Fibroblast of lung (primary cell): ENCODE data around the gene HSD17B3. TPM values are rescaled to one million over a fixed set of nuclear protein-coding genes. Genes with fewer than 3 reads are reported as not detected.
A peak's percentile ranks its signal among the peaks of the same experiment; 100 is the strongest.

Experiments
- DNase-seq, 2 donors: peaks; one replicate each; pipeline versions ENCODE4 v3.0.0 to v3.0.0-alpha.2; 2010; ENCODE audit warnings: low read depth in 2 of 2
- H2AFZ ChIP-seq: 2 replicates; pipeline ENCODE4 v1.5.1; 2012; ENCODE audit warnings: low read length, control low read depth, inconsistent platforms
- H3K27ac ChIP-seq: 2 replicates; pipeline ENCODE4 v1.5.1; 2011; ENCODE audit warnings: low read length, control low read depth; ENCODE audit not compliant: insufficient read depth
- H3K27me3 ChIP-seq: 2 replicates; pipeline ENCODE4 v1.5.1; 2011; ENCODE audit warnings: mild to moderate bottlenecking, low read length; ENCODE audit not compliant: control insufficient read depth, insufficient read depth
- H3K36me3 ChIP-seq: 2 replicates; pipeline ENCODE4 v1.5.1; 2011; ENCODE audit warnings: low read length; ENCODE audit not compliant: control insufficient read depth, insufficient read depth
- H3K4me1 ChIP-seq: 2 replicates; pipeline ENCODE4 v1.5.1; 2011; ENCODE audit warnings: low read length; ENCODE audit not compliant: control insufficient read depth, insufficient read depth; ENCODE audit errors: extremely low read depth
- H3K4me2 ChIP-seq: 2 replicates; pipeline ENCODE4 v1.5.1; 2011; ENCODE audit warnings: low read length, control low read depth; ENCODE audit not compliant: insufficient read depth; ENCODE audit errors: extremely low read depth
- H3K4me3 ChIP-seq, 4 experiments: fragments of 200-600 bp in 1 of 4; sonication (generic) in 1 of 4; replicated peaks in 1 of 4; 2 replicates each; pipeline ENCODE4 v1.5.1; 2011 to 2016; ENCODE audit warnings: low read length in 4 of 4, low read depth in 3 of 4, mild to moderate bottlenecking in 3 of 4, control low read depth in 2 of 4, inconsistent platforms in 1 of 4, mixed read lengths in 1 of 4; ENCODE audit not compliant: insufficient read depth in 1 of 4; ENCODE audit errors: control extremely low read depth in 1 of 4
- H3K79me2 ChIP-seq: 2 replicates; pipeline ENCODE4 v1.5.1; 2012; ENCODE audit warnings: mild to moderate bottlenecking, low read length, inconsistent platforms; ENCODE audit not compliant: control insufficient read depth, insufficient read depth
- H3K9ac ChIP-seq: 2 replicates; pipeline ENCODE4 v1.5.1; 2011; ENCODE audit warnings: mild to moderate bottlenecking, low read length, control low read depth; ENCODE audit not compliant: insufficient read depth
- H3K9me3 ChIP-seq: 2 replicates; pipeline ENCODE4 v1.5.1; 2012; ENCODE audit warnings: low read depth, low read length; ENCODE audit not compliant: control insufficient read depth, insufficient read depth
- H4K20me1 ChIP-seq: 2 replicates; pipeline ENCODE4 v1.5.1; 2011; ENCODE audit warnings: low read length; ENCODE audit not compliant: control insufficient read depth, insufficient read depth; ENCODE audit errors: extremely low read depth
- CTCF ChIP-seq, 2 donors: IDR thresholded peaks in 1 of 2; conservative IDR thresholded peaks in 1 of 2; 1 replicate in 1 of 2; 2 replicates in 1 of 2; pipeline ENCODE4 v1.5.1; 2011 to 2012; ENCODE audit warnings: low read length in 2 of 2, control low read depth in 1 of 2, inconsistent platforms in 1 of 2, low read depth in 1 of 2, mild to moderate bottlenecking in 1 of 2
- EZH2 ChIP-seq: IDR thresholded peaks from 2 replicates; pipeline ENCODE4 v1.5.1; 2012; ENCODE audit warnings: low read length, control low read depth, mild to moderate bottlenecking; ENCODE audit errors: missing control alignments
- polyA plus RNA-seq, 2 donors: library from polyadenylated mRNA; depleted of rRNA in 1 of 2; stranded (reverse) in 1 of 2; unstranded in 1 of 2; fragments of >200 nt; gene quantifications; 2 replicates each; pipeline ENCODE4 v1.2.1, GENCODE V29; 2011 to 2012; ENCODE audit warnings: missing spikeins in 1 of 2
- total RNA-seq: library from RNA; depleted of rRNA; stranded (reverse); fragments of >200 nt; gene quantifications from 2 replicates; pipeline ENCODE4 v1.2.1, GENCODE V29; 2014

The HSD17B3 gene
- total and polyA plus RNA-seq, 2 donors (not counting 1 experiment from before 2014, with no cell fraction given): 0.17 TPM; not detected in 1

GRCh38 chr9:96342571-96343245, 40.7 kb upstream of the HSD17B3 start:
- no peak overlapping the region for H2AFZ ChIP-seq
- H3K4me1 ChIP-seq: peaks cover 16% of the 10 kb centered on the region
- H3K4me2 ChIP-seq: no peak overlapping the region
- H3K27me3 ChIP-seq: no peaks in the 10 kb centered on the region
- no peak overlapping the region for H3K27ac ChIP-seq
- no peaks in the 10 kb centered on the region for H3K36me3 ChIP-seq
- no peaks in the 10 kb centered on the region for H3K79me2 ChIP-seq
- no peak overlapping the region for H3K9ac ChIP-seq
- H4K20me1 ChIP-seq: no peaks in the 10 kb centered on the region
- no peaks in the 10 kb centered on the region for H3K9me3 ChIP-seq
- DNase-seq: peak in 1 of 2 donors; percentile 72
- TF ChIP-seq EZH2: no peak
- no peak for TF ChIP-seq CTCF (conservative IDR thresholded peaks at IDR 0.05 in 1 of 2, IDR thresholded peaks at IDR 0.05 in 1 of 2; ENCODE audit: low read depth in 1 of 2, low read length in 2 of 2)
- no peak overlapping the region for H3K4me3 ChIP-seq

DNA sequence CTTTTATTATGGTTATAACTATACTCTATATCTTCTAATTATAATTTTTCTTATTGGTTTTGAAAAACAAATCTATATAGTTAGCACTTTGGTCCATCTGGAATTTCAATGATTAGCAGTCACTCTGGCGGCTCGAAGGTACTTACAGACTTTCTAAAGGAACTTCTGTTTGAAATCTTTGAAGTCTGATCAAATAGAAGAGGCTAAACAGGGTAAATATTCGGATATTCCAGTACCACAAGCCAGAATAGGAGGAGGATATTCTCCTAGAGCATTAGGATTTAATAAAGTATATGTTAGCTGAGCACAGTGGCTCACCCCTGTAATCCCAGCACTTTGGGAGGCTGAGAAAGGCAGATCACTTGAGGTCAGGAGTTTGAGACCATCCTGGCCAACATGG, 38.7 kb upstream of the HSD17B3 start:
- H3K36me3 ChIP-seq: no peaks in the 10 kb centered on the region
- no peak for DNase-seq
- no peak overlapping the region for H3K4me3 ChIP-seq
- no peak for TF ChIP-seq CTCF (conservative IDR thresholded peaks at IDR 0.05 in 1 of 2, IDR thresholded peaks at IDR 0.05 in 1 of 2; ENCODE audit: low read depth in 1 of 2, low read length in 2 of 2)
- no peak for TF ChIP-seq EZH2
- no peaks in the 10 kb centered on the region for H3K9me3 ChIP-seq
- no peaks in the 10 kb centered on the region for H4K20me1 ChIP-seq
- peaks cover 16% of the 10 kb centered on the region for H3K4me1 ChIP-seq
- no peak overlapping the region for H3K27ac ChIP-seq
- no peak overlapping the region for H3K9ac ChIP-seq
- H3K27me3 ChIP-seq: no peaks in the 10 kb centered on the region
- no peak overlapping the region for H2AFZ ChIP-seq
- H3K4me2 ChIP-seq: no peak overlapping the region
- H3K79me2 ChIP-seq: no peaks in the 10 kb centered on the region

GRCh38 chr9:96338299-96338698, 36.3 kb upstream of the HSD17B3 start:
- Histone ChIP-seq H3K4me3 (no peak overlapping the region), H3K4me1 (peaks cover 10% of the 10 kb centered on the region), H3K9me3 (no peaks in the 10 kb centered on the region), H4K20me1 (no peaks in the 10 kb centered on the region), H3K27me3 (no peaks in the 10 kb centered on the region), H3K27ac (no peak overlapping the region), H3K79me2 (no peaks in the 10 kb centered on the region), H3K36me3 (no peaks in the 10 kb centered on the region), H3K4me2 (no peak overlapping the region), H3K9ac (no peak overlapping the region), H2AFZ (no peak overlapping the region)
- TF ChIP-seq EZH2 (no peak), CTCF (conservative IDR thresholded peaks at IDR 0.05 in 1 of 2, IDR thresholded peaks at IDR 0.05 in 1 of 2; ENCODE audit: low read depth in 1 of 2, low read length in 2 of 2) (no peak)
- DNase-seq: no peak
